Suprapubic skin (tissue), 4 donors: ENCODE measurements around the gene CCL5. TPM values are rescaled to one million over a fixed set of nuclear protein-coding genes. Genes with fewer than 3 reads are reported as not detected.

Experiments
- DNase-seq, 2 donors: peaks; one replicate each; pipeline ENCODE4 v3.0.0-alpha.2; 2019; ENCODE audit warnings: low spot score in 2 of 2
- H3K27ac ChIP-seq: fragments of 200-600 bp; sonication (generic); one replicate; pipeline ENCODE4 v1.5.1; 2019
- H3K27me3 ChIP-seq: fragments of 200-600 bp; sonication (generic); one replicate; pipeline ENCODE4 v1.5.1; 2019
- H3K36me3 ChIP-seq: fragments of 200-600 bp; sonication (generic); one replicate; pipeline ENCODE4 v1.5.1; 2019
- H3K4me1 ChIP-seq: fragments of 200-600 bp; sonication (generic); one replicate; pipeline ENCODE4 v1.5.1; 2019
- H3K4me3 ChIP-seq: fragments of 200-600 bp; sonication (generic); one replicate; pipeline ENCODE4 v1.5.1; 2019; ENCODE audit warnings: mild to moderate bottlenecking
- H3K9me3 ChIP-seq: fragments of 200-600 bp; sonication (generic); one replicate; pipeline ENCODE4 v1.5.1; 2019
- CTCF ChIP-seq, 2 donors: fragments of 200-600 bp in 1 of 2; fragments of 450-650 bp in 1 of 2; sonication (generic) in 1 of 2; IDR thresholded peaks; one replicate each; pipeline ENCODE4 v1.5.1; 2016 to 2019; ENCODE audit warnings: antibody characterized with exemption in 2 of 2, mild to moderate bottlenecking in 1 of 2, moderate library complexity in 1 of 2
- EP300 ChIP-seq: sonication (generic); formaldehyde crosslinking; IDR thresholded peaks from one replicate; pipeline ENCODE4 v1.6.1; 2017; ENCODE audit warnings: antibody characterized with exemption
- POLR2A ChIP-seq, 2 donors: fragments of 450-650 bp; IDR thresholded peaks; one replicate each; pipeline ENCODE4 v1.6.1; 2017; ENCODE audit warnings: antibody characterized with exemption in 2 of 2, mild to moderate bottlenecking in 2 of 2, moderate library complexity in 2 of 2
- POLR2AphosphoS5 ChIP-seq, 3 donors: sonication (generic); formaldehyde crosslinking; IDR thresholded peaks; one replicate each; pipeline ENCODE4 v1.6.1; 2017; ENCODE audit warnings: antibody characterized with exemption in 3 of 3
- WGBS: methylation state at CpG from one replicate; pipeline ENCODE4 v1.1.5; 2018; 5-methylcytosine and 5-hydroxymethylcytosine counted together
- total RNA-seq, 4 donors: library from RNA; depleted of rRNA; stranded (reverse); fragments of >200 nt; gene quantifications; one replicate each; pipeline ENCODE4 v1.1.0, GENCODE V29; 2016

Gene CCL5
- total RNA-seq, 4 donors from 2014 or later: 0.79 to 2.3 (median 1.4) TPM; not detected in 1

GRCh38 chr17:35876534-35876933, 3.6 kb downstream of the CCL5 start:
- H3K27ac ChIP-seq: no peak overlapping the region
- no peaks in the 10 kb centered on the region for H3K27me3 ChIP-seq
- H3K4me1 ChIP-seq: no peaks in the 10 kb centered on the region
- 72% methylated on average over 3 of the region's 3 CpGs for WGBS
- H3K36me3 ChIP-seq: no peaks in the 10 kb centered on the region
- no peak for TF ChIP-seq CTCF (IDR thresholded peaks at IDR 0.05)
- TF ChIP-seq POLR2AphosphoS5 (IDR thresholded peaks at IDR 0.05): no peak
- no peak for TF ChIP-seq EP300
- TF ChIP-seq POLR2A (IDR thresholded peaks at IDR 0.05): no peak
- no peak overlapping the region for H3K4me3 ChIP-seq
- DNase-seq: no peak
- no peaks in the 10 kb centered on the region for H3K9me3 ChIP-seq

GRCh38 chr17:35875800-35876139, 4.4 kb downstream of the CCL5 start:
- no peaks in the 10 kb centered on the region for H3K27me3 ChIP-seq
- H3K9me3 ChIP-seq: no peaks in the 10 kb centered on the region
- H3K4me1 ChIP-seq: no peaks in the 10 kb centered on the region
- H3K36me3 ChIP-seq: no peaks in the 10 kb centered on the region
- 67% methylated on average over 3 of the region's 3 CpGs for WGBS
- TF ChIP-seq EP300 (no peak), CTCF (IDR thresholded peaks at IDR 0.05) (no peak), POLR2A (IDR thresholded peaks at IDR 0.05) (no peak), POLR2AphosphoS5 (IDR thresholded peaks at IDR 0.05) (no peak)
- H3K4me3 ChIP-seq: no peak overlapping the region
- no peak overlapping the region for H3K27ac ChIP-seq
- no peak for DNase-seq

- H3K27ac ChIP-seq: no peak overlapping the region
- no peaks in the 10 kb centered on the region for H3K36me3 ChIP-seq
- DNase-seq: no peak
- no peak overlapping the region for H3K4me3 ChIP-seq
- TF ChIP-seq EP300 (no peak), POLR2AphosphoS5 (IDR thresholded peaks at IDR 0.05) (no peak)
- 68% methylated on average over 5 of the region's 5 CpGs for WGBS
- no peaks in the 10 kb centered on the region for H3K9me3 ChIP-seq
- no peaks in the 10 kb centered on the region for H3K27me3 ChIP-seq
- no peaks in the 10 kb centered on the region for H3K4me1 ChIP-seq
Measured at GRCh38 chr17:35875072-35875799, 4.9 kb downstream of the CCL5 start.

- H3K27me3 ChIP-seq: no peaks in the 10 kb centered on the region
- no peak for TF ChIP-seq POLR2A (IDR thresholded peaks at IDR 0.05)
- no peak for TF ChIP-seq CTCF (IDR thresholded peaks at IDR 0.05)
- TF ChIP-seq EP300: no peak
- no peak for TF ChIP-seq POLR2AphosphoS5 (IDR thresholded peaks at IDR 0.05)
- 95% methylated on average over 12 of the region's 12 CpGs for WGBS
Measured at GRCh38 chr17:35872196-35872980, 7.8 kb downstream of the CCL5 start.

GRCh38 chr17:35870906-35871819, 9.0 kb downstream of the CCL5 start:
- no peak for DNase-seq
- no peaks in the 10 kb centered on the region for H3K36me3 ChIP-seq
- WGBS: 70% methylated on average over 8 of the region's 8 CpGs

More at GRCh38 chr17:35872196-35872980, 7.8 kb downstream of the CCL5 start:
- no peaks in the 10 kb centered on the region for H3K9me3 ChIP-seq
- H3K36me3 ChIP-seq: no peaks in the 10 kb centered on the region
- H3K4me3 ChIP-seq: no peak overlapping the region
- no peak overlapping the region for H3K27ac ChIP-seq
- H3K4me1 ChIP-seq: no peaks in the 10 kb centered on the region
- no peak for DNase-seq

More at GRCh38 chr17:35870906-35871819, 9.0 kb downstream of the CCL5 start:
- Histone ChIP-seq H3K4me1 (no peaks in the 10 kb centered on the region), H3K27me3 (no peaks in the 10 kb centered on the region), H3K4me3 (no peak overlapping the region), H3K9me3 (no peaks in the 10 kb centered on the region), H3K27ac (no peak overlapping the region)
- TF ChIP-seq EP300 (no peak), POLR2A (IDR thresholded peaks at IDR 0.05) (no peak), POLR2AphosphoS5 (IDR thresholded peaks at IDR 0.05) (no peak), CTCF (IDR thresholded peaks at IDR 0.05) (no peak)
